OCI-LY3 (cell line): Measurements from ENCODE around the gene CAMK2D.
A peak's percentile ranks its signal among the peaks of the same experiment; 100 is the strongest.

Experiments used
- H2AFZ ChIP-seq: fragments of 200-600, 300-600 bp; shearing (Covaris generic); 2 replicates; pipeline ENCODE4 v1.6.0; 2014; ENCODE audit warnings: antibody characterized with exemption, low read depth, low read length
- H3K27ac ChIP-seq: fragments of 200-600, 300-600 bp; sonication (generic); 2 replicates; pipeline ENCODE4 v1.5.1; 2014; ENCODE audit warnings: mild to moderate bottlenecking, low read length, moderate library complexity, mixed read lengths
- H3K27me3 ChIP-seq: fragments of 200-600, 300-600 bp; sonication (generic); 2 replicates; pipeline ENCODE4 v1.6.1; 2014; ENCODE audit warnings: low read depth, low read length, mixed read lengths
- H3K36me3 ChIP-seq: fragments of 200-600, 300-600 bp; sonication (generic); replicated peaks from 2 replicates; pipeline ENCODE3; 2014; ENCODE audit warnings: low read depth, low read length, mixed read lengths
- H3K4me1 ChIP-seq: fragments of 300-600, 200-600 bp; sonication (generic); 2 replicates; pipeline ENCODE4 v1.6.1; 2014; ENCODE audit warnings: low read length, mixed read lengths
- H3K4me2 ChIP-seq: fragments of 200-600, 300-600 bp; sonication (generic); 2 replicates; pipeline ENCODE4 v1.6.1; 2014; ENCODE audit warnings: low read length, mixed read lengths
- H3K4me3 ChIP-seq: fragments of 300-600, 200-600 bp; sonication (generic); 2 replicates; pipeline ENCODE4 v1.5.1; 2014; ENCODE audit warnings: antibody characterized with exemption, mild to moderate bottlenecking, low read length, moderate library complexity
- H3K79me2 ChIP-seq: fragments of 300-600, 200-600 bp; shearing (Covaris generic); 2 replicates; pipeline ENCODE4 v1.6.1; 2014; ENCODE audit warnings: mild to moderate bottlenecking, low read length, mixed read lengths
- H3K9ac ChIP-seq: fragments of 300-600, 200-600 bp; shearing (Covaris generic); 2 replicates; pipeline ENCODE4 v1.6.0; 2014; ENCODE audit warnings: mild to moderate bottlenecking, low read length, moderate library complexity
- H3K9me3 ChIP-seq: fragments of 200-600, 300-600 bp; shearing (Covaris generic); 2 replicates; pipeline ENCODE4 v1.6.1; 2014; ENCODE audit warnings: low read length, mixed read lengths; ENCODE audit not compliant: insufficient read depth
- H4K20me1 ChIP-seq: fragments of 200-600, 300-600 bp; sonication (generic); 2 replicates; pipeline ENCODE4 v1.6.1; 2016; ENCODE audit warnings: low read length, mixed read lengths; ENCODE audit not compliant: insufficient read depth
- CTCF ChIP-seq: fragments of 200-600, 300-600 bp; sonication (generic); IDR thresholded peaks from 2 replicates; pipeline ENCODE4 v1.5.1; 2014; ENCODE audit warnings: antibody characterized with exemption, low read length, low read depth
- EZH2phosphoT487 ChIP-seq: fragments of 200-600 bp; shearing (Covaris generic); IDR thresholded peaks from 2 replicates; pipeline ENCODE4 v1.6.1; 2018; ENCODE audit warnings: antibody characterized with exemption, mixed run types, low read depth

Gene CAMK2D

GRCh38 chr4:113653871-113654270 lies 107.7 kb downstream of the CAMK2D start:
- Histone ChIP-seq H3K9ac (no peak overlapping the region), H3K79me2 (no peaks in the 10 kb centered on the region), H3K4me2 (peak overlapping the region; percentile 33), H3K27me3 (no peaks in the 10 kb centered on the region), H3K36me3 (no peaks in the 10 kb centered on the region), H2AFZ (no peak overlapping the region), H3K4me1 (peaks cover 16% of the 10 kb centered on the region), H3K27ac (no peak overlapping the region), H3K4me3 (0 out of 2 replicates have a peak overlapping the region, but pooled peaks have one; percentile 5), H3K9me3 (no peaks in the 10 kb centered on the region), H4K20me1 (no peaks in the 10 kb centered on the region)
- no peak for TF ChIP-seq EZH2phosphoT487
- TF ChIP-seq CTCF, result no peak

GRCh38 chr4:113646442-113646822 lies 115.1 kb downstream of the CAMK2D start:
- no peak overlapping the region for H3K4me2 ChIP-seq
- peaks cover 2% of the 10 kb centered on the region for H3K4me1 ChIP-seq
- H4K20me1 ChIP-seq, result no peaks in the 10 kb centered on the region
- no peaks in the 10 kb centered on the region for H3K9me3 ChIP-seq
- no peaks in the 10 kb centered on the region for H3K27me3 ChIP-seq
- no peak overlapping the region for H3K9ac ChIP-seq
- TF ChIP-seq EZH2phosphoT487, result no peak
- TF ChIP-seq CTCF, result no peak
- H3K36me3 ChIP-seq, result no peaks in the 10 kb centered on the region
- no peaks in the 10 kb centered on the region for H3K79me2 ChIP-seq
- H2AFZ ChIP-seq, result no peak overlapping the region
- no peak overlapping the region for H3K27ac ChIP-seq
- no peak overlapping the region for H3K4me3 ChIP-seq

GRCh38 chr4:113645771-113646441 lies 115.6 kb downstream of the CAMK2D start:
- Histone ChIP-seq H3K9me3 (no peaks in the 10 kb centered on the region), H3K4me3 (no peak overlapping the region), H4K20me1 (no peaks in the 10 kb centered on the region), H3K36me3 (no peaks in the 10 kb centered on the region), H3K4me2 (no peak overlapping the region), H2AFZ (no peak overlapping the region), H3K9ac (no peak overlapping the region), H3K27ac (no peak overlapping the region), H3K79me2 (no peaks in the 10 kb centered on the region), H3K4me1 (peaks cover 7% of the 10 kb centered on the region), H3K27me3 (no peaks in the 10 kb centered on the region)
- no peak for TF ChIP-seq EZH2phosphoT487
- TF ChIP-seq CTCF, result no peak

GRCh38 chr4:113645288-113645687 lies 116.2 kb downstream of the CAMK2D start:
- Histone ChIP-seq H3K4me1 (peaks cover 13% of the 10 kb centered on the region), H3K27me3 (no peaks in the 10 kb centered on the region), H3K27ac (no peak overlapping the region), H3K9me3 (no peaks in the 10 kb centered on the region), H3K9ac (no peak overlapping the region), H3K79me2 (no peaks in the 10 kb centered on the region), H3K4me2 (no peak overlapping the region), H3K36me3 (no peaks in the 10 kb centered on the region), H3K4me3 (no peak overlapping the region), H4K20me1 (no peaks in the 10 kb centered on the region), H2AFZ (no peak overlapping the region)
- TF ChIP-seq EZH2phosphoT487, result no peak
- TF ChIP-seq CTCF, result no peak
